Suprapubic skin (tissue), 4 donors: ENCODE data around the gene YIPF2.

Source experiments
- CTCF ChIP-seq, 2 donors: fragments of 200-600 bp in 1 of 2; fragments of 450-650 bp in 1 of 2; sonication (generic) in 1 of 2; IDR thresholded peaks; one replicate each; pipeline ENCODE4 v1.5.1; 2016 to 2019; ENCODE audit warnings: antibody characterized with exemption in 2 of 2, mild to moderate bottlenecking in 1 of 2, moderate library complexity in 1 of 2
- EP300 ChIP-seq: sonication (generic); formaldehyde crosslinking; IDR thresholded peaks from one replicate; pipeline ENCODE4 v1.6.1; 2017; ENCODE audit warnings: antibody characterized with exemption
- POLR2A ChIP-seq, 2 donors: fragments of 450-650 bp; IDR thresholded peaks; one replicate each; pipeline ENCODE4 v1.6.1; 2017; ENCODE audit warnings: antibody characterized with exemption in 2 of 2, mild to moderate bottlenecking in 2 of 2, moderate library complexity in 2 of 2
- POLR2AphosphoS5 ChIP-seq, 3 donors: sonication (generic); formaldehyde crosslinking; IDR thresholded peaks; one replicate each; pipeline ENCODE4 v1.6.1; 2017; ENCODE audit warnings: antibody characterized with exemption in 3 of 3

GRCh38 chr19:10965398-10965797 lies 37.0 kb upstream of the YIPF2 start:
- TF ChIP-seq POLR2AphosphoS5 (IDR thresholded peaks at IDR 0.05) (no peak), CTCF (IDR thresholded peaks at IDR 0.05) (no peak), POLR2A (IDR thresholded peaks at IDR 0.05) (no peak), EP300 (no peak)
